NB4 (cell line): Measurements from ENCODE around the gene AP1S3.
"Not testable (repeated sequence)": the region's sequence is repeated elsewhere in the genome, so short reads cannot be mapped to it uniquely, and the experiment has no call there.

ENCODE experiments used
- DNase-seq: peaks from one replicate; pipeline ENCODE4 v3.0.0; 2010; ENCODE audit warnings: low read depth
- H3K4me3 ChIP-seq: one replicate; pipeline ENCODE4 v1.5.1; 2011; ENCODE audit warnings: mild to moderate bottlenecking, low read depth, low read length, moderate library complexity
- CTCF ChIP-seq: IDR thresholded peaks from one replicate; pipeline ENCODE4 v1.5.1; 2012; ENCODE audit warnings: low read depth, low read length
- MAX ChIP-seq: IDR thresholded peaks from 2 replicates; pipeline ENCODE4 v1.6.1; 2011; ENCODE audit warnings: low read depth, low read length
- MYC ChIP-seq: IDR thresholded peaks from 2 replicates; pipeline ENCODE4 v1.6.1; 2011; ENCODE audit warnings: low read depth, low read length
- POLR2A ChIP-seq: IDR thresholded peaks from 2 replicates; pipeline ENCODE4 v1.6.1; 2011; ENCODE audit warnings: mild to moderate bottlenecking; ENCODE audit not compliant: insufficient read length; ENCODE audit errors: extremely low read depth

AP1S3 gene

DNA sequence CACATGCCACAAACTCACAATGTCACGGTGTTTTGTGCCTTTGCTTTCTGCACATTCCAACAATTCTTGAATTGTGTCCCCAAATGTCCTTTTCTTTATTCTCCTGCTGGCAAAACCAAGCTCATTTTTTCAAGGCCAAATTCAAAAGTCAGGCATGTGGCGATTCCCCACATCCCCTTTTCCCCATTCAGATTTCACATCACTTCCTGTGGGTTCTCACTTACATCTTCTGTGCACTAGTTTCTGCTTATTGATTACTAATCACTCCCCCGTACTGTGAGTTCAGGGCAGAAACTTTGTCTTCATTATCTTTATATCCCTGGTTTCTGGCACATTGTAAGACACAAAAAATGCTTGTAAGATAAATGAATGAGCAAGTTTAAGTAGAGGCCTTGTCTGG is 69.2 kb downstream of the AP1S3 start:
- no peak overlapping the region for H3K4me3 ChIP-seq

GRCh38 chr2:223767341-223767740 is 70.0 kb downstream of the AP1S3 start:
- no peak overlapping the region for H3K4me3 ChIP-seq
- TF ChIP-seq POLR2A: no peak
- no peak for TF ChIP-seq CTCF
- no peak for TF ChIP-seq MAX
- TF ChIP-seq MYC: no peak
- no peak for DNase-seq

More for the DNA sequence above, 69.2 kb downstream of the AP1S3 start:
- TF ChIP-seq POLR2A (no peak), MAX (no peak), CTCF (no peak), MYC (no peak)
- DNase-seq: peak; percentile 54

- no peak for TF ChIP-seq MAX
- H3K4me3 ChIP-seq: no peak overlapping the region
- no peak for DNase-seq
Measured at GRCh38 chr2:223765221-223765785, 72.1 kb downstream of the AP1S3 start.

- TF ChIP-seq CTCF (no peak), MYC (no peak), POLR2A (no peak), MAX (no peak)
Measured at GRCh38 chr2:223764796-223765195, 72.6 kb downstream of the AP1S3 start.

GRCh38 chr2:223762853-223763252 is 74.5 kb downstream of the AP1S3 start:
- no peak for TF ChIP-seq CTCF
- no peak for TF ChIP-seq MAX
- TF ChIP-seq MYC: no peak
- no peak for TF ChIP-seq POLR2A
- DNase-seq: peak; percentile 46
- H3K4me3 ChIP-seq: no peak overlapping the region

More at GRCh38 chr2:223764796-223765195, 72.6 kb downstream of the AP1S3 start:
- DNase-seq: no peak
- H3K4me3 ChIP-seq: no peak overlapping the region

- not testable (repeated sequence) for DNase-seq, H3K4me3 ChIP-seq
Measured at GRCh38 chr2:223761746-223762145, 75.6 kb downstream of the AP1S3 start.

- peak; percentile 87 for DNase-seq
- no peak for TF ChIP-seq POLR2A
- TF ChIP-seq MAX: peak; percentile 20; the same call in 1 of the 2 replicates
- no peak; the same call in 1 of the 2 replicates for TF ChIP-seq MYC
- TF ChIP-seq CTCF: peak; percentile 38
- peak overlapping the region; percentile 26 for H3K4me3 ChIP-seq
Measured at GRCh38 chr2:223760838-223761502, 76.4 kb downstream of the AP1S3 start.
